ENCODE results near the gene ATMIN.

The ATMIN gene

GRCh38 chr16:81035398-81035974, at the start of gene ATMIN:
TSS of gene ATMIN (plus strand) at chr16:81035842. CDS start at chr16:81035871, 29 bp downstream.
- FAIRE-seq = no peak
- peak; percentile 85 for TF ChIP-seq CTCF (IDR thresholded peaks at IDR 0.05; ENCODE audit: insufficient read depth, missing control alignments)
- peak; percentile 50 for DNase-seq (ENCODE audit: insufficient read length, low spot score)

GRCh38 chr16:80986557-80986956, 49.1 kb upstream of the ATMIN start:
- no peak for FAIRE-seq
- no peak for TF ChIP-seq CTCF (IDR thresholded peaks at IDR 0.05; ENCODE audit: insufficient read depth, missing control alignments)
- no peak for DNase-seq (ENCODE audit: insufficient read length, low spot score)

- TF ChIP-seq CTCF (IDR thresholded peaks at IDR 0.05; ENCODE audit: insufficient read depth, missing control alignments) = no peak
- no peak for FAIRE-seq
- no peak for DNase-seq (ENCODE audit: insufficient read length, low spot score)
Observed at GRCh38 chr16:80988756-80989155, 46.9 kb upstream of the ATMIN start.

GRCh38 chr16:80989801-80990200, 45.8 kb upstream of the ATMIN start:
- FAIRE-seq (no peak), DNase-seq (ENCODE audit: insufficient read length, low spot score) (no peak)
- TF ChIP-seq CTCF (IDR thresholded peaks at IDR 0.05; ENCODE audit: insufficient read depth, missing control alignments) = no peak

GRCh38 chr16:80990577-80990976, 45.1 kb upstream of the ATMIN start:
- FAIRE-seq = no peak
- TF ChIP-seq CTCF (IDR thresholded peaks at IDR 0.05; ENCODE audit: insufficient read depth, missing control alignments) = no peak
- no peak for DNase-seq (ENCODE audit: insufficient read length, low spot score)

- DNase-seq (ENCODE audit: insufficient read length, low spot score) (no peak), FAIRE-seq (no peak)
Observed at GRCh38 chr16:80990978-80991377, 44.7 kb upstream of the ATMIN start.

More at GRCh38 chr16:80990978-80991377, 44.7 kb upstream of the ATMIN start:
- no peak for TF ChIP-seq CTCF (IDR thresholded peaks at IDR 0.05; ENCODE audit: insufficient read depth, missing control alignments)
